Measurements from ENCODE around the gene ADD3.
"Not testable (repeated sequence)": the region's sequence is repeated elsewhere in the genome, so short reads cannot be mapped to it uniquely, and the experiment has no call there.

ADD3 gene

DNA sequence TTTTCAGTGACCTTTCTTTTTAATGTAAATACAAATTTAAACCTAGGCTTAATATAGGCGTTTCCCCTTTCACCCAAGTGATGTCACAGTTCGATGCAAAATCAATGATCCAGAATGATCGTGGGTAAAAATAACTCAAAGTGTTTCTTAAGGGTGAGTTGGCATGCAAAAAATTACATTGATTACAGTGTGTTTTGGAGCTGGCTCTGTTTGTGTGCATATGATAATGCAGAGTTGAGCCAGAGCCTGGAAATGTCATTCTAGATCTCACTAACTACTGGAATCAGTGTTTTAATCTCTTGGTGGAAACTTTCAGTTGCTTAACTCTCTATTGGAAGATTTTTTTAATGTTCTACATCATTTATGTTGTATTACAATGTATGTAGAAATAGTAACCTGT is 127.1 kb downstream of the ADD3 start:
- no peak overlapping the region for H3K4me3 ChIP-seq (replicated peaks in 1 of 2; ENCODE audit: low read depth in 2 of 2, low read length in 2 of 2)
- no peak for TF ChIP-seq CTCF (IDR thresholded peaks at IDR 0.05; ENCODE audit: low read depth, low read length)
- no peak for DNase-seq (ENCODE audit: low read depth in 2 of 2)

GRCh38 chr10:110135836-110136235 is 128.1 kb downstream of the ADD3 start:
- not testable (repeated sequence) for DNase-seq (ENCODE audit: low read depth in 2 of 2); H3K4me3 ChIP-seq (replicated peaks in 1 of 2; ENCODE audit: low read depth in 2 of 2, low read length in 2 of 2)

DNA sequence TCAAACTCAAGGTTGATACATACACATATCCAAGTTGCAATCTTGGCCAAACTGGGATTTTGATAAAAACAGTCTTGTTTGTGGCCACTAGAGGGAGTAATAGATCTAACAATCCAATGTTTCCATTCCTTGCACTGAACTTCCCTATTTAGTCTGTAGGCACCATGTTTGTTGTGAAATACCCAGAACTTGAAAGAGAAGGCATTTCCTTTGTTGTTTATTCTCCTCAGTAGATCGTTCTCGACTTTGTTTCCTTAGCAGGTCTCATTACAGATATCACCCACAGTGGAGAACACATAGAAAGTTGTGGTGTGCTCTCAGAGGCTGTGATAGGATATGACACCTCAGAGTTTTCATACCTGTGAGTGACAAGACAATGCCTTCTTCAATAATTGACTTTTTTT is 129.4 kb downstream of the ADD3 start:
- H3K4me3 ChIP-seq (replicated peaks in 1 of 2; ENCODE audit: low read depth in 2 of 2, low read length in 2 of 2): no peak overlapping the region
- peak; percentile 50 for TF ChIP-seq CTCF (IDR thresholded peaks at IDR 0.05; ENCODE audit: low read depth, low read length)
- DNase-seq (ENCODE audit: low read depth in 2 of 2): peak; percentile 89

GRCh38 chr10:110138197-110138812 is 130.5 kb downstream of the ADD3 start:
- H3K4me3 ChIP-seq (replicated peaks in 1 of 2; ENCODE audit: low read depth in 2 of 2, low read length in 2 of 2): no peak overlapping the region
- TF ChIP-seq CTCF (IDR thresholded peaks at IDR 0.05; ENCODE audit: low read depth, low read length): peak; percentile 59
- peak; percentile 80 to 82 for DNase-seq (ENCODE audit: low read depth in 2 of 2)

GRCh38 chr10:110141185-110141584 is 133.4 kb downstream of the ADD3 start:
- DNase-seq (ENCODE audit: low read depth in 2 of 2): peak; percentile 76 to 81
- no peak for TF ChIP-seq CTCF (IDR thresholded peaks at IDR 0.05; ENCODE audit: low read depth, low read length)
- H3K4me3 ChIP-seq (replicated peaks in 1 of 2; ENCODE audit: low read depth in 2 of 2, low read length in 2 of 2): no peak overlapping the region

DNA sequence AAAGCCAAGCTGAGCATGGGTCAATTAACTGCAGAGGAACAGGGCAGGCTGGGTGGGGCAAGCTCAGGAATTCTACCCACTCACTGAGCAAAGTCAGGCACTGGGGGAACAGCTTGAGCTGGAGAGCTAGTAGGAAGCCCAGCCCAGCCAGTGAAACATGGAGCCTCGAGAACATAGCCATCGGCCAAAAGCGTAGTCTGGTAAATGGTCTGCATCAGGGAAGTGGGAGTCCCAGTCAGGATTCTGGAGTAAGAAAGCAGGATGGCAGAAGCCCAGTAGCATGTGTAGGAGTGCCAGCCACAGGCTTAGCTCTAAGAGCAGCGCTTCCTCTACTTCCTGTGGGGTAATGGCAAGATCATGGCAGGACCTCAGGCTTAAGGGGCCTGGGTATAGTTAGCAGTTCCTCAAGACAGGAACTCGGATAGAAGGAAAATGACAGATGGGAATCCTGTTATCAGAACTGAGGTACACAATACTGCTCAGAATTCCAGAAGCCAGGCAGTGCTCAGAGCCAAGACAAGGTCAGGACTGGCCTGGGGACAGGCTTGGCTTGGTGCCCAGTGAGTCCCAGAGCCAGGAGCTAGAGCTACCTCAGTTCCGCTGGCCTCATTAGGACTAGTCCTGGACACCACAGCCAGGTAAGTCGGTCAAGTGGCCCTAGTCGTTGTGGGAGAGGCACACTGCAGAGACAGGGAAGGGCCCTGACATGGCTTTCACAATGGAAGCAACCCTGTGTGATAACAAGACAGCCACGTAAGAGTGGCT is 134.3 kb downstream of the ADD3 start:
- DNase-seq (ENCODE audit: low read depth in 2 of 2): peak in 1 of 2 donors; percentile 28
- no peak for TF ChIP-seq CTCF (IDR thresholded peaks at IDR 0.05; ENCODE audit: low read depth, low read length)
- H3K4me3 ChIP-seq (replicated peaks in 1 of 2; ENCODE audit: low read depth in 2 of 2, low read length in 2 of 2): no peak overlapping the region

DNA sequence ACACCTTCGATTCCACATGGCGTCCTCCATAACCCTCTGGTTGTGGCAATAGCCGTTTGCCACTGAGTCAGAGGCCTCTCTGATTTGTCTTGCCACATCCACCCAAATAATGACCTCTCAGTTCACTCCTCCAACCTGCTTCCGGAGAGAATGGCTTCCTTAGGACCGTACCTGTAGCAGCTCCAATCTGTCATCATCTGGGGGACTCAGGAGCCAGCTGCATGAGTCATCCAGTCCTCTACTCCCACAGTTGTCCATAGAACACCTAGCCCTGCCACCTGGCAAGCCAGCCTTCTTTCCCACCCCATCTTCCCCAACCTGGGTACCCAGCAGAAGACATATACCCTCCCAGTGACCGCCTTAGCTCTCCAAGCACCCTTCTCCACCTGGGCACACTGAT is 135.2 kb downstream of the ADD3 start:
- TF ChIP-seq CTCF (IDR thresholded peaks at IDR 0.05; ENCODE audit: low read depth, low read length): no peak
- H3K4me3 ChIP-seq (replicated peaks in 1 of 2; ENCODE audit: low read depth in 2 of 2, low read length in 2 of 2): no peak overlapping the region
- no peak for DNase-seq (ENCODE audit: low read depth in 2 of 2)

All from cardiac fibroblast (primary cell).